ENCODE measurements around the gene CCNF. TPM values are rescaled to one million over a fixed set of nuclear protein-coding genes. Genes with fewer than 3 reads are reported as not detected.

Gene CCNF
- total RNA-seq, 2 experiments from 2014 or later: 43.5 TPM

- ATAC-seq (peak; percentile 35), DNase-seq (peak; percentile 62)
- Mint-ChIP-seq H3K4me3 (no peak overlapping the region), H3K4me1 (ENCODE audit: low read depth) (peaks cover 18% of the 10 kb centered on the region), H3K27me3 (peaks cover 25% of the 10 kb centered on the region), H3K9me3 (no peaks in the 10 kb centered on the region), H3K27ac (no peak overlapping the region), H3K36me3 (ENCODE audit: low read depth) (peaks cover 4% of the 10 kb centered on the region)
- intact Hi-C loops (cut with micrococcal nuclease): no loop called here
- ChIA-PET POLR2A (interaction anchor here (0.7 to 2.5 kb wide), 3 partner anchors 52 to 312 kb away, joined by 3 to 5 read pairs (median 3); partner anchors contain the start of genes ECI1 and TRAF7), CTCF (interaction anchor here (1.3 kb wide), 1 partner anchor 34 kb away, joined by 3 read pairs; no protein-coding TSS in a partner anchor)
- peak; percentile 52 for TF ChIP-seq CTCF (IDR thresholded peaks at IDR 0.05)
Observed at GRCh38 chr16:2467528-2468232, 38.4 kb downstream of the CCNF start.

GRCh38 chr16:2468233-2468724 is 39.0 kb downstream of the CCNF start:
- Mint-ChIP-seq H3K27ac (no peak overlapping the region), H3K27me3 (peaks cover 31% of the 10 kb centered on the region), H3K9me3 (no peaks in the 10 kb centered on the region), H3K4me3 (peak overlapping the region; percentile 31), H3K36me3 (ENCODE audit: low read depth) (peaks cover 2% of the 10 kb centered on the region), H3K4me1 (ENCODE audit: low read depth) (peaks cover 22% of the 10 kb centered on the region)
- POLR2A ChIA-PET: interaction anchor here (0.8 to 2.5 kb wide), 3 partner anchors 18 to 315 kb away, joined by 3 to 5 read pairs (median 3); partner anchors contain the start of gene ECI1
- intact Hi-C loops (cut with micrococcal nuclease): no loop called here
- peak; percentile 51 for DNase-seq
- CTCF ChIA-PET: interaction anchor here (0.7 to 1.3 kb wide), 2 partner anchors 33 to 45 kb away, joined by 3 read pairs; no protein-coding TSS in a partner anchor
- no peak for TF ChIP-seq CTCF (IDR thresholded peaks at IDR 0.05)
- ATAC-seq: peak; percentile 34

- intact Hi-C loops (cut with micrococcal nuclease): no loop called here
- Mint-ChIP-seq H3K27me3 (peaks cover 32% of the 10 kb centered on the region), H3K27ac (no peak overlapping the region), H3K9me3 (no peaks in the 10 kb centered on the region), H3K4me1 (ENCODE audit: low read depth) (peaks cover 24% of the 10 kb centered on the region), H3K36me3 (ENCODE audit: low read depth) (no peaks in the 10 kb centered on the region), H3K4me3 (peak overlapping the region; percentile 31)
- POLR2A ChIA-PET: interaction anchor here (0.8 to 2.8 kb wide), 6 partner anchors 9 to 316 kb away, joined by 3 to 19 read pairs (median 4); partner anchors contain the start of genes ECI1 and TEDC2
- CTCF ChIA-PET: interaction anchor here (0.7 to 1.3 kb wide), 2 partner anchors 33 to 45 kb away, joined by 3 read pairs; no protein-coding TSS in a partner anchor
- ATAC-seq (no peak), DNase-seq (no peak)
- TF ChIP-seq CTCF (IDR thresholded peaks at IDR 0.05): no peak
Observed at GRCh38 chr16:2468725-2469398, 39.6 kb downstream of the CCNF start.

GRCh38 chr16:2469399-2470233 is 40.4 kb downstream of the CCNF start:
- CTCF ChIA-PET: no interaction called here
- H3K4me3 Mint-ChIP-seq: no peak overlapping the region
- no peak overlapping the region for H3K27ac Mint-ChIP-seq

More at GRCh38 chr16:2469399-2470233, 40.4 kb downstream of the CCNF start:
- ATAC-seq (no peak), DNase-seq (no peak)
- Mint-ChIP-seq H3K9me3 (no peaks in the 10 kb centered on the region), H3K36me3 (ENCODE audit: low read depth) (no peaks in the 10 kb centered on the region), H3K4me1 (ENCODE audit: low read depth) (peaks cover 24% of the 10 kb centered on the region), H3K27me3 (peaks cover 32% of the 10 kb centered on the region)
- no peak for TF ChIP-seq CTCF (IDR thresholded peaks at IDR 0.05)
- POLR2A ChIA-PET: interaction anchor here (0.9 to 2.8 kb wide), 6 partner anchors 9 to 315 kb away, joined by 3 to 19 read pairs (median 4); partner anchors contain the start of genes ECI1 and TEDC2
- intact Hi-C loops (cut with micrococcal nuclease): no loop called here

Measured in activated CD8-positive, alpha-beta T cell treated with anti-CD3 and anti-CD28 coated beads for 36 hours (primary cell).